AG04450 (cell line): ENCODE results near the gene TPCN2. TPM values are rescaled to one million over a fixed set of nuclear protein-coding genes. Genes with fewer than 3 reads are reported as not detected.

Source experiments
- CTCF ChIA-PET: fragments of 300-600, 350-600 bp; formaldehyde crosslinking; extraction: SDS; loops from one replicate; lab custom pipeline; 2022; ENCODE audit warnings: antibody characterized with exemption, inconsistent platforms; lab: Charles Lee
- POLR2A ChIA-PET: fragments of 350-600 bp; formaldehyde crosslinking; extraction: SDS; loops from one replicate; lab custom pipeline; 2021; ENCODE audit warnings: antibody characterized with exemption, inconsistent platforms; lab: Yijun Ruan, JAX
- DNase-seq: peaks from one replicate; pipeline ENCODE4 v3.0.0-alpha.2; 2011; ENCODE audit warnings: low read depth, low spot score
- H3K27ac ChIP-seq: one replicate; pipeline ENCODE4 v1.5.1; 2012; ENCODE audit warnings: low read depth, low read length, control low read depth
- H3K27me3 ChIP-seq: one replicate; pipeline ENCODE4 v1.6.0; 2012; ENCODE audit warnings: low read length; ENCODE audit not compliant: control insufficient read depth, insufficient read depth
- H3K4me3 ChIP-seq: 2 replicates; pipeline ENCODE4 v1.5.1; 2011; ENCODE audit warnings: mild to moderate bottlenecking, low read depth, low read length, control low read depth
- H3K9me3 ChIP-seq: 2 replicates; pipeline ENCODE4 v1.5.1; 2012; ENCODE audit warnings: low read length; ENCODE audit not compliant: control insufficient read depth, insufficient read depth
- polyA plus RNA-seq: library from polyadenylated mRNA; depleted of rRNA; stranded (reverse); fragments of >200 nt; gene quantifications from 2 replicates; pipeline ENCODE4 v1.2.3, GENCODE V29; 2011
- TF ChIP-seq, protein P1 (sequence below): IDR thresholded peaks from 2 replicates; pipeline ENCODE4 v1.5.1; 2011; ENCODE audit warnings: low read depth, low read length, control low read depth, inconsistent platforms

TPCN2 gene
- polyA plus RNA-seq, 1 experiment, result 6.4 TPM

DNA sequence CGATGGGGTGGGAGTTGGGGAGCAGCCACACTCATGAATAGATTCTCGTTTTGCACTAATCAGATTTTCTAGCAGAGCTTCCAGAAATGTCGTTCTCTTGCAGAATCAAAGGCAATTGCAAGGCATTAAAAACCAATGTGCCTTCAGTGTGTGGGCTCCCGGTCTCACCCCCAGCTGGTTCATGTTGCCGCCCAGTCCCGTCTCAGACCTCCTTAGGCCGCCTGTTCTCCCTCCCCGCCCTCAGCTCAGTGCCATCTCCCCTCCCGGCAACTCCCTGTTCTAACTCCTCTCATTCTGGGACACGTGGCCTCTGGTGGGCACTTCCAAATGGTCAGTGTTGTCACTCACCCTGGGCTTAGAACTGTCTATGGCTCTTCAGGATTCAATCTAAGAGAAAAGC is 64.5 kb downstream of the TPCN2 start:
- Histone ChIP-seq H3K9me3 (peaks cover 8% of the 10 kb centered on the region; the same call in 1 of the 2 replicates), H3K27ac (no peak overlapping the region), H3K4me3 (no peak overlapping the region), H3K27me3 (peaks cover 13% of the 10 kb centered on the region)
- DNase-seq, result no peak
- ChIA-PET POLR2A (no interaction called here), CTCF (interaction anchor here (0.9 to 1.4 kb wide), 2 partner anchors 12 to 530 kb away, joined by 3 read pairs; no protein-coding TSS in a partner anchor)
- TF ChIP-seq, protein P1, sequence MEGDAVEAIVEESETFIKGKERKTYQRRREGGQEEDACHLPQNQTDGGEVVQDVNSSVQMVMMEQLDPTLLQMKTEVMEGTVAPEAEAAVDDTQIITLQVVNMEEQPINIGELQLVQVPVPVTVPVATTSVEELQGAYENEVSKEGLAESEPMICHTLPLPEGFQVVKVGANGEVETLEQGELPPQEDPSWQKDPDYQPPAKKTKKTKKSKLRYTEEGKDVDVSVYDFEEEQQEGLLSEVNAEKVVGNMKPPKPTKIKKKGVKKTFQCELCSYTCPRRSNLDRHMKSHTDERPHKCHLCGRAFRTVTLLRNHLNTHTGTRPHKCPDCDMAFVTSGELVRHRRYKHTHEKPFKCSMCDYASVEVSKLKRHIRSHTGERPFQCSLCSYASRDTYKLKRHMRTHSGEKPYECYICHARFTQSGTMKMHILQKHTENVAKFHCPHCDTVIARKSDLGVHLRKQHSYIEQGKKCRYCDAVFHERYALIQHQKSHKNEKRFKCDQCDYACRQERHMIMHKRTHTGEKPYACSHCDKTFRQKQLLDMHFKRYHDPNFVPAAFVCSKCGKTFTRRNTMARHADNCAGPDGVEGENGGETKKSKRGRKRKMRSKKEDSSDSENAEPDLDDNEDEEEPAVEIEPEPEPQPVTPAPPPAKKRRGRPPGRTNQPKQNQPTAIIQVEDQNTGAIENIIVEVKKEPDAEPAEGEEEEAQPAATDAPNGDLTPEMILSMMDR, result no peak

DNA sequence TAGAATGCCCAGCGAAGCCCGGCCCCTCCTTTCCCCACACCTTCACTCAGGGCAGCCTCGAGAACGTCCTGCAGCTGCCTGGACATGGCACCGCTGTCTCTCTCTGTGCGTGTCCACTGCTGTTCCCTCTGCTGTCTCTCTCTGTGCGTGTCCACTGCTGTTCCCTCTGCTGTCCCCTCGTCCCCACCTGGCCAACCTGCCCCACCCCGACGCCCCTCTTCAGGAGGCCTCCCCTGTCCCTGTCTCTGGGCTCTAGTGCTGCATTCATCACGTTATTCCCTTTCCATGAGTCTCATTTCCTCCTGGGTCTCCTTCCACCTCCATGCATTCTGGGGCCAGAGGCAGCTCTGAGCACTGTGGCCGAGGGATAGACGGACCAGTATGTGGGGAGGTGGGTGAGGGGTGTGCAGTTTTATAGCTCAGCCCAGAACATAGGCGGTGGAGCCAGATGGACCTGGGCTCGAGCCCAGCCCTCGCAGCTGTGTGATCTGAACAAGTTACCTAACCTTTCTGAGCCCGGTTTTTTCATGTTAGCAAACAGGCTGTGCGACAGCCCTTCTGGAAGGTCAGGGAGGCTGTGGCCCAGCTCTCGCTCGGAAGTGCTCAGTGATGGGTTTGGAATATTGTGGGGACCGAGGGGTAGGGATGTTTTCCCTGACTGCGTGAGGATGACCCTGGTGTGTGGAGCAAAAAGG is 65.1 kb downstream of the TPCN2 start:
- ChIA-PET POLR2A (no interaction called here), CTCF (interaction anchor here (0.9 to 1.5 kb wide), 3 partner anchors 12 to 530 kb away, joined by 3 to 4 read pairs (median 3); no protein-coding TSS in a partner anchor)
- no peak for DNase-seq
- peaks cover 5% of the 10 kb centered on the region for H3K9me3 ChIP-seq
- H3K4me3 ChIP-seq, result no peak overlapping the region
- peaks cover 13% of the 10 kb centered on the region for H3K27me3 ChIP-seq
- TF ChIP-seq, protein P1, result no peak
- H3K27ac ChIP-seq, result no peak overlapping the region

DNA sequence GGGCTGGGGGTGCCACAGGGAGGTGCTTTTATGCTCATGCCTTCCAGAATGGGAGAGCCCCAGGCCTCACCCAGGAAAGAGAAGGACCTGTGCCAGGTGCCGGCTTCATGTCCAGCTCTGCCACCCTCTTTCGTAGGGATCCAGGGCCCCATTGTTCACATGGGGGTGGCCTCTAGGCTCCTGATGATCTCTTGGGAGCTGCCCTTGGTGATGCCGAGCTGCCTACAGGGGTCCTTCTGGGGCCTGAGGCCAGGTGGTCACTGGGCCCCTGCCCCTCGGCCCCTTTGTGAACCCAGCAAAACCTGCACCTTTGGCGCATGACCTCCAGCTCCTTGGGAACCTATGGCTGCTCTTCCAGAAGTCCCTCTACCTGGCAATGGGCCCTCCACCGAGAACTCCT is 65.6 kb downstream of the TPCN2 start:
- ChIA-PET POLR2A (no interaction called here), CTCF (interaction anchor here (1.0 to 1.5 kb wide), 4 partner anchors 13 to 529 kb away, joined by 3 to 5 read pairs (median 4); no protein-coding TSS in a partner anchor)
- Histone ChIP-seq H3K9me3 (peaks cover 11% of the 10 kb centered on the region), H3K27me3 (peaks cover 13% of the 10 kb centered on the region), H3K4me3 (no peak overlapping the region), H3K27ac (no peak overlapping the region)
- DNase-seq, result no peak
- TF ChIP-seq, protein P1, result no peak

DNA sequence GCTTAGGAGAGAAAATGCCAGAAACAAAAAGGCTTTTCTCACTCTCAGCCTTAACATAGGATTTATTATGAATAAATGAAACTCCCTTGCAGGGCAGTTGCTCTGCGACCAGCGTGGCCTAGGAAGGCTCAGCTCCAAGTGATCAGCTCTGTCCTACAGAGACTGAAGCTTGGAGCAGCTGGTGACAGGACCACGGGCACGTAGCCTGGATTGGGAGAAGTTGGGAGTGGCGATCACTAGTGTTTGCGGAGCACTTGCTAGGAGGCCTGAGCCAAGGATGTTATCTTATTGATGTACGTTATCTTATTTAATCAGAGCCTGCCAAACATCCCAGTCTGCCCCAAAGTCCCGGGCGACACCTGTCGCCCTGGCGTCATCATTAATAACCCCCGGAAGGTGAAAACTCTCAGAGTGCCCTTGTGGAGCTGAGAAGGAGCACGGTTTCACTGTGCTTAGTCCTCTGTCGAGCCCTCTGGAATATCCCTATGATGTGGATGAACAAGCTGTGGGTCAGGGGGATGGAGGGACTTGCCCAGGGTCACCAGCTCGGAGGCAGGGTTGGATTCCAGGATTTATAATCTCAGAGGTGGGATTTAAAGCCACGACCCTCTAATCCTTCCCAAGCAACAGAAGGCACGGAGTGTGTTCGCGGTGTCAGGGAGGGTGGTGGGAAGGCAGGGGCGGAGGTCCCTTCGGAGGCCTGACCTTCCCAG is 66.2 kb downstream of the TPCN2 start:
- Histone ChIP-seq H3K27me3 (peaks cover 12% of the 10 kb centered on the region), H3K4me3 (no peak overlapping the region), H3K9me3 (peaks cover 12% of the 10 kb centered on the region), H3K27ac (no peak overlapping the region)
- CTCF ChIA-PET, result interaction anchor here (1.0 to 1.5 kb wide), 4 partner anchors 13 to 529 kb away, joined by 4 to 5 read pairs (median 4); no protein-coding TSS in a partner anchor
- TF ChIP-seq, protein P1, result no peak
- POLR2A ChIA-PET, result no interaction called here
- DNase-seq, result no peak
